Measurements from ENCODE around the gene PLEKHG2. TPM values are rescaled to one million over a fixed set of nuclear protein-coding genes. Genes with fewer than 3 reads are reported as not detected.
A peak's percentile ranks its signal among the peaks of the same experiment; 100 is the strongest.

Gene PLEKHG2
- total RNA-seq, 1 donor from 2014 or later, result 172 TPM

DNA sequence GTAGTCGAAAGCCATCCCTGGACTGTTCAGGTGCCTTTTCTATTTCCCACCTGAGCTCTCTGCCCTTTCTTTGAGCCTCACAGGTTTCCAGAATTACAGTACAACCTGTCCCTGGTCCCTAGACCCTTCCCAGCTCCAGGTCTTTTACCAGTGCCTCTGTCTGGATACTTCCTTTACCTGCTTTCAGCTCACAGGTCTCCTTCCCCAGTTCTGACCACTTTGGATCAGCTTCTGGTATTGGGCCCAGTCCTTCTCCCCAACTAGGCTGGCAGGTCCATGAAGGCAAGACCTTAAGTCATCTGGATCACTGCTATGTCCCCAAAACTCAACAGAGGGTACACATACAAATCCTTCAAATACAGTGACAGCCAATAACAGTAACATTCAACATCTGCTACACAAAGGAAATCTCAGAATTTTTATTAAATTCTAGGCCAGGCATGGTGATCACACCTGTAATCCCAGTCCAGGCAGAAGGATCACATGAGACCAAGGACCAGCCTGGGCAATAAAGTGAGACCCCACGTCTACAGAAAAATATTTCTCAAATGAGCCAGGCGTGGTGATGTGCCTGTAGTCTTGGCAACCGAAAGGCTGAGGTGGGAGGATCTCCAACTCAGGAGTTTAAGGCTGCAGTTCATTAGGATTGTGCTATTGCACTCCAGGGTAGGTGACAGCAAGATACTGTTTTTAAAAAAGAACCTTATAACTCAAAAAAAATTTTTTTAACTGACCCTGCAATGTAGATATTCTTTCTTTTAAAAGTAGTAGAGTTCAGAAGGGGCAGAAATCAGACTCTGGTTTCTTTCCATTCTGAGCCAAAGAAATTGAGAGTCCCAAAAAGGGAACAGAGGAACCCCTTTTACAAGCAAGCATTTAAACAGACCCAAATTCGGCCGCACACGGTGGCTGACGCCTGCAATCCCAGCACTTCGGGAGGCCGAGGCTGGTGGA, 21.9 kb downstream of the PLEKHG2 start:
- Mint-ChIP-seq H3K27ac (ENCODE audit: unreplicated experiment) (peak overlapping the region; percentile 80), H3K9me3 (ENCODE audit: unreplicated experiment) (no peaks in the 10 kb centered on the region), H3K4me1 (ENCODE audit: unreplicated experiment) (peaks cover 34% of the 10 kb centered on the region), H3K27me3 (ENCODE audit: unreplicated experiment) (peaks cover 26% of the 10 kb centered on the region), H3K36me3 (ENCODE audit: low read depth, unreplicated experiment) (peaks cover 29% of the 10 kb centered on the region), H3K4me3 (ENCODE audit: unreplicated experiment) (peak overlapping the region; percentile 100)
- no peak for DNase-seq (ENCODE audit: low spot score)
- no peak for TF ChIP-seq CTCF (IDR thresholded peaks at IDR 0.05; ENCODE audit: unreplicated experiment)

GRCh38 chr19:39435499-39436349, 23.3 kb downstream of the PLEKHG2 start, which contains the start of gene RPS16:
Gene RPS16, minus strand, starts transcription at chr19:39435949. Its CDS starts 54 bp downstream, at chr19:39435895.
- peak; percentile 97 for DNase-seq (ENCODE audit: low spot score)
- Mint-ChIP-seq H3K4me3 (ENCODE audit: unreplicated experiment) (peak within 1 kb of the TSS; percentile 100), H3K27ac (ENCODE audit: unreplicated experiment) (peak within 1 kb of the TSS; percentile 99), H3K9me3 (ENCODE audit: unreplicated experiment) (no peaks in the 10 kb centered on the region), H3K36me3 (ENCODE audit: low read depth, unreplicated experiment) (peaks cover 29% of the 10 kb centered on the region), H3K4me1 (ENCODE audit: unreplicated experiment) (peaks cover 34% of the 10 kb centered on the region), H3K27me3 (ENCODE audit: unreplicated experiment) (peaks cover 21% of the 10 kb centered on the region)
- no peak for TF ChIP-seq CTCF (IDR thresholded peaks at IDR 0.05; ENCODE audit: unreplicated experiment)

DNA sequence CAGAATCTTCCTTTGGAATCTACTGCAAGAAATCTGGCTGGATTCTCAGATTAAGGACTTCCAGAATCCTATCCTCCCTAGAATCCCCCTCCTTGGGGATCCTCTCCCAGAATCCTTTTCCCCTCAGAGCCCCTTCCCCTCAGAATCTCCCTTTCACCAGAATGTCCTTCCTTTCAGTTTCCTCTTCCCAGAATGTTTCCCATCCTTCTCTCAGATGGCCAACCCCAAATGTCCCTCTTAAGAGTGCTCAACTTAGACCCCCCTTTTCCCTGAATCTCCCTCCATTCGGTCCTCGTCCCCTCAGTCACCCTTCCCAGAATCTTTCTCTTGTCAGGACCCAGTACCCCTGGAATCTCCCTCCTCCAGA, 23.9 kb downstream of the PLEKHG2 start:
- Mint-ChIP-seq H3K4me1 (ENCODE audit: unreplicated experiment) (peaks cover 34% of the 10 kb centered on the region), H3K27ac (ENCODE audit: unreplicated experiment) (peak overlapping the region; percentile 99), H3K27me3 (ENCODE audit: unreplicated experiment) (peaks cover 21% of the 10 kb centered on the region), H3K36me3 (ENCODE audit: low read depth, unreplicated experiment) (peaks cover 29% of the 10 kb centered on the region), H3K4me3 (ENCODE audit: unreplicated experiment) (peak overlapping the region; percentile 100), H3K9me3 (ENCODE audit: unreplicated experiment) (no peaks in the 10 kb centered on the region)
- no peak for DNase-seq (ENCODE audit: low spot score)
- no peak for TF ChIP-seq CTCF (IDR thresholded peaks at IDR 0.05; ENCODE audit: unreplicated experiment)

DNA sequence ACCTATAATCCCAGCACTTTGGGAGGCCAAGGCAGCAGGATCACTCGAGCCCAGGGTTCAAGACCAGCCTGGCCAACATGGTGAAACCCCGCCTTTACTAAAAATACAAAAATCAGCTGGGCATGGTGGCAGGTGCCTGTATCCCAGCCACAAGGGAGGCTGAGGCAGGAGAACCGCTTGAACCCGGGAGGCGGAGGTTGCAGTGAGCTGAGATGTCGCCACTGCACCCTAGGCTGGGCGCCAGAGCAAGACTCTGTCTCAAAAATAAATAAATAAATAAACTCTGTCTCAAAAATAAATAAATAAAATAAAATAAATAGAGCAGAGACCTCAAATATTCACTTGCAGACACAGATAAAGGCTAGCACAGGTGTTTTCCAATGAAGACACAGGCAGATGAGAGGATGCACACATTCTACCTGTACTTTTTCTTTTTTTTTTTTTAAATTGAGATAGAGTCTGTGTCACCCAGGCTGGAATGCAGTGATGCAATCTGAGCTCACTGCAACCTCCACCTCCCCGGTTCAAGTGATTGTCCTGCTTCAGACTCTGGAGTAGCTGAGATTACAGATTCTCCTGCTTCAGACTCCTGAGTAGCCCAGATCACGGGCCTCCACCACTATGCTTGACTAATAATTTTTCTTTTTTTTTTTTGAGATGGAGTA, 25.9 kb downstream of the PLEKHG2 start:
- TF ChIP-seq CTCF (IDR thresholded peaks at IDR 0.05; ENCODE audit: unreplicated experiment), result no peak
- H3K4me3 Mint-ChIP-seq (ENCODE audit: unreplicated experiment), result no peak overlapping the region
- H3K27ac Mint-ChIP-seq (ENCODE audit: unreplicated experiment), result no peak overlapping the region
- H3K4me1 Mint-ChIP-seq (ENCODE audit: unreplicated experiment), result peaks cover 34% of the 10 kb centered on the region
- peaks cover 21% of the 10 kb centered on the region for H3K36me3 Mint-ChIP-seq (ENCODE audit: low read depth, unreplicated experiment)
- H3K9me3 Mint-ChIP-seq (ENCODE audit: unreplicated experiment), result no peaks in the 10 kb centered on the region
- H3K27me3 Mint-ChIP-seq (ENCODE audit: unreplicated experiment), result peaks cover 24% of the 10 kb centered on the region
- DNase-seq (ENCODE audit: low spot score), result no peak
